Keratinocyte (primary cell): ENCODE data around the gene OR10V1. TPM values are rescaled to one million over a fixed set of nuclear protein-coding genes. Genes with fewer than 3 reads are reported as not detected.

ENCODE experiments used
- DNase-seq: peaks from one replicate; pipeline ENCODE4 v3.0.0-alpha.2; 2011; ENCODE audit warnings: low read depth, missing footprints, low spot score
- FAIRE-seq: peaks from 2 replicates; lab custom pipeline; 2011; peaks lifted over from hg19 to GRCh38; lab: Jason Lieb, UNC
- H2AFZ ChIP-seq: 2 replicates; pipeline ENCODE4 v1.6.0; 2012; ENCODE audit warnings: low read length, control low read depth, inconsistent platforms; ENCODE audit not compliant: control insufficient read depth
- H3K27ac ChIP-seq: 2 replicates; pipeline ENCODE4 v1.5.1; 2011; ENCODE audit warnings: low read length; ENCODE audit not compliant: control insufficient read depth, insufficient read depth
- H3K27me3 ChIP-seq: 3 replicates; pipeline ENCODE4 v1.6.0; 2011; ENCODE audit warnings: low read length; ENCODE audit not compliant: control insufficient read depth, insufficient read depth; ENCODE audit errors: extremely low read depth
- H3K36me3 ChIP-seq, 2 experiments: 2 replicates in 1 of 2; 3 replicates in 1 of 2; pipeline ENCODE4 v1.5.1; 2011; ENCODE audit warnings: low read length in 2 of 2, mild to moderate bottlenecking in 1 of 2; ENCODE audit not compliant: control insufficient read depth in 2 of 2, insufficient read depth in 2 of 2; ENCODE audit errors: extremely low read depth in 1 of 2
- H3K4me1 ChIP-seq: 3 replicates; pipeline ENCODE4 v1.5.1; 2011; ENCODE audit warnings: low read length; ENCODE audit not compliant: control insufficient read depth, insufficient read depth; ENCODE audit errors: extremely low read depth
- H3K4me2 ChIP-seq: 3 replicates; pipeline ENCODE4 v1.6.0; 2011; ENCODE audit warnings: low read depth, low read length; ENCODE audit not compliant: control insufficient read depth, insufficient read depth; ENCODE audit errors: extremely low read depth
- H3K4me3 ChIP-seq, 3 experiments: fragments of 200-600 bp in 1 of 3; sonication (generic) in 1 of 3; 2 replicates in 2 of 3; 3 replicates in 1 of 3; pipeline ENCODE4 v1.5.1; 2011 to 2016; ENCODE audit warnings: low read length in 3 of 3, mild to moderate bottlenecking in 3 of 3, control low read depth in 2 of 3, inconsistent platforms in 1 of 3, low read depth in 1 of 3, mixed read lengths in 1 of 3, mixed run types in 1 of 3, moderate library complexity in 1 of 3; ENCODE audit not compliant: control insufficient read depth in 2 of 3, insufficient read depth in 2 of 3; ENCODE audit errors: extremely low read depth in 1 of 3
- H3K79me2 ChIP-seq: 2 replicates; pipeline ENCODE4 v1.6.0; 2012; ENCODE audit warnings: low read length; ENCODE audit not compliant: control insufficient read depth, insufficient read depth
- H3K9ac ChIP-seq: 3 replicates; pipeline ENCODE4 v1.6.0; 2011; ENCODE audit warnings: low read length; ENCODE audit not compliant: control insufficient read depth, insufficient read depth; ENCODE audit errors: extremely low read depth
- H3K9me1 ChIP-seq: 3 replicates; pipeline ENCODE4 v1.6.0; 2011; ENCODE audit warnings: low read length; ENCODE audit not compliant: control insufficient read depth, insufficient read depth; ENCODE audit errors: extremely low read depth
- H3K9me3 ChIP-seq: 2 replicates; pipeline ENCODE4 v1.5.1; 2012; ENCODE audit warnings: low read depth, low read length; ENCODE audit not compliant: control insufficient read depth
- H4K20me1 ChIP-seq: 3 replicates; pipeline ENCODE4 v1.6.0; 2011; ENCODE audit warnings: low read length; ENCODE audit not compliant: control insufficient read depth, insufficient read depth; ENCODE audit errors: extremely low read depth
- EZH2 ChIP-seq: IDR thresholded peaks from one replicate; pipeline ENCODE4 v1.6.1; 2012; ENCODE audit warnings: inconsistent platforms, mild to moderate bottlenecking, low read length, moderate library complexity
- dilution Hi-C: fragments of 300-500 bp; cut with MboI; formaldehyde crosslinking; loops from one replicate; pipeline ENCODE4 v1.7.0; 2020; ENCODE audit warnings: low sequenced_read_pairs; ENCODE audit not compliant: extremely low pct_ligation_motif_present
- polyA plus RNA-seq, 5 experiments: library from polyadenylated mRNA; depleted of rRNA in 3 of 5; stranded (reverse) in 3 of 5; stranded (forward) in 1 of 5; unstranded in 1 of 5; fragments of >200 nt; gene quantifications; 1 replicate in 1 of 5; 2 replicates in 3 of 5; 3 replicates in 1 of 5; pipeline versions ENCODE4 v1.2.1 to v1.2.3, GENCODE V29; 2011 to 2012; ENCODE audit warnings: missing spikeins in 2 of 5, low read depth in 1 of 5, low replicate concordance in 1 of 5
- TF ChIP-seq, protein P1 (sequence below), 3 experiments: IDR thresholded peaks in 1 of 3; conservative IDR thresholded peaks in 1 of 3; optimal IDR thresholded peaks in 1 of 3; 2 replicates in 2 of 3; 3 replicates in 1 of 3; pipeline versions ENCODE3 to v1.5.1; 2011; ENCODE audit warnings: low read length in 3 of 3, mild to moderate bottlenecking in 3 of 3, moderate library complexity in 2 of 3, control low read depth in 1 of 3, inconsistent platforms in 1 of 3; ENCODE audit not compliant: insufficient read depth in 2 of 3; ENCODE audit errors: extremely low read depth in 1 of 3

Gene OR10V1
- polyA plus RNA-seq, 1 donor (not counting 4 experiments of a cell fraction or from before 2014, with no cell fraction given), result not detected

DNA sequence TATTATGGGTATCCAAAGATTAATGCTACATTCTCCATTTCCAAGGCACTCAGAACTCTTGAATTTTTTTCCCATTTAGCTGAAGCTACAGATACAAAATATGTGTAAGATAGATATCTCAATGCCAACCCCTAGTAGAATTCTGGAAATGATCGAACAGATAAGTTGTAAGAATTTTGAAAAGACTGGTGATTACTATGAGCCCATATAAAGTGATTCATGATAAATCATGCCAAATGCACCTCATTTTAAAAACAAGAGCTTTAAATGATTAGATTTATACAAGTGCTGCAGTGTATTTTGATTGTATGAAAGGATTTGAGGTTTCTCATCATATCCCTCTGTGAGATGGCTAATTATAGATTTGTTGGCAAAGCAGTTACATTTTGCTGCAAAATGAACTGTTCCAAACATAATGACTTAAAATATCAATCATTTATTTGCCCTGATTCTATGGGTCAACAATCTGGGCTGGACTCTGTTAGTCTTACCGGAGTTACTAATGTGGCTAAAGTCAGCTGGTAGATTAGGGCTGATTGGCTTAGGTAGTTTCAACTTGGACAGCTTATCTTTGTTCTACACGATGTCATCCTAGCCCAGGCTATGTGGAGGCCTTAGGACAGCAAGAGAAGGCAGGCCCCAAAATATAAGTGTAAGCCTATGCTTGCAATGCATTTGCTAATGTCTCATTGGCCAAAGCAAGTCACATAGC is 3.4 kb downstream of the OR10V1 start:
- H3K9me3 ChIP-seq, result no peaks in the 10 kb centered on the region
- H2AFZ ChIP-seq, result no peak overlapping the region
- DNase-seq, result no peak
- TF ChIP-seq, protein P1, sequence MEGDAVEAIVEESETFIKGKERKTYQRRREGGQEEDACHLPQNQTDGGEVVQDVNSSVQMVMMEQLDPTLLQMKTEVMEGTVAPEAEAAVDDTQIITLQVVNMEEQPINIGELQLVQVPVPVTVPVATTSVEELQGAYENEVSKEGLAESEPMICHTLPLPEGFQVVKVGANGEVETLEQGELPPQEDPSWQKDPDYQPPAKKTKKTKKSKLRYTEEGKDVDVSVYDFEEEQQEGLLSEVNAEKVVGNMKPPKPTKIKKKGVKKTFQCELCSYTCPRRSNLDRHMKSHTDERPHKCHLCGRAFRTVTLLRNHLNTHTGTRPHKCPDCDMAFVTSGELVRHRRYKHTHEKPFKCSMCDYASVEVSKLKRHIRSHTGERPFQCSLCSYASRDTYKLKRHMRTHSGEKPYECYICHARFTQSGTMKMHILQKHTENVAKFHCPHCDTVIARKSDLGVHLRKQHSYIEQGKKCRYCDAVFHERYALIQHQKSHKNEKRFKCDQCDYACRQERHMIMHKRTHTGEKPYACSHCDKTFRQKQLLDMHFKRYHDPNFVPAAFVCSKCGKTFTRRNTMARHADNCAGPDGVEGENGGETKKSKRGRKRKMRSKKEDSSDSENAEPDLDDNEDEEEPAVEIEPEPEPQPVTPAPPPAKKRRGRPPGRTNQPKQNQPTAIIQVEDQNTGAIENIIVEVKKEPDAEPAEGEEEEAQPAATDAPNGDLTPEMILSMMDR (optimal IDR thresholded peaks at IDR 0.05 in 1 of 3, IDR thresholded peaks at IDR 0.05 in 1 of 3, conservative IDR thresholded peaks at IDR 0.05 in 1 of 3; ENCODE audit: extremely low read depth in 1 of 3, insufficient read depth in 2 of 3, low read length in 3 of 3), result no peak
- TF ChIP-seq EZH2, result no peak
- H3K27ac ChIP-seq, result no peak overlapping the region
- no peaks in the 10 kb centered on the region for H4K20me1 ChIP-seq
- H3K4me2 ChIP-seq, result peak overlapping the region; percentile 23
- dilution Hi-C loops, result no loop called here
- H3K4me1 ChIP-seq, result peaks cover 39% of the 10 kb centered on the region
- no peaks in the 10 kb centered on the region for H3K9me1 ChIP-seq
- H3K36me3 ChIP-seq, result no peaks in the 10 kb centered on the region
- no peak for FAIRE-seq
- no peak overlapping the region for H3K9ac ChIP-seq
- H3K27me3 ChIP-seq, result no peaks in the 10 kb centered on the region
- H3K4me3 ChIP-seq, result peak overlapping the region in 2 of 3 experiments; percentile 21 to 28
- no peaks in the 10 kb centered on the region for H3K79me2 ChIP-seq

DNA sequence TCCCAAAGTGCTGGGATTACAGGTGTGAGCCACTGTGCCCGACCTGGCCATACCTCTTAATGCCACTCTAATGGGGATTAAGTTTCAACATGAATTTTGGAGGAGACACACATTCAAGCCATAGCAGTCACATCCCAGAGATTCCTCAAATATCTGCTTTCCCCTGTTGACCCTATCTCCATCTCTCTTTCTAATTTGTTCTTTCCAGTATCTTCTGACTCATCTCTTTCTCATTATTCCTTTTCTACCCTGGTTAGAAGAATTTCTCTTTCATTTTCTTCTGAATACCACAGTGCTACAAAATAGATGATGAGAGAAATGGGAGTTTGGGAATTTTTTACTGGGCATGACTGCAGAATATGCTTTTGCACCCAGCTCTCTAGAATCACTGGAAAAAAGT is 5.1 kb downstream of the OR10V1 start:
- H3K79me2 ChIP-seq, result no peaks in the 10 kb centered on the region
- FAIRE-seq (peak; percentile 13), DNase-seq (peak; percentile 35)
- TF ChIP-seq, protein P1 (optimal IDR thresholded peaks at IDR 0.05 in 1 of 3, IDR thresholded peaks at IDR 0.05 in 1 of 3, conservative IDR thresholded peaks at IDR 0.05 in 1 of 3; ENCODE audit: extremely low read depth in 1 of 3, insufficient read depth in 2 of 3, low read length in 3 of 3), result no peak
- TF ChIP-seq EZH2, result no peak
- no peaks in the 10 kb centered on the region for H4K20me1 ChIP-seq
- H3K4me2 ChIP-seq, result peak overlapping the region; percentile 47
- no peaks in the 10 kb centered on the region for H3K9me3 ChIP-seq
- H2AFZ ChIP-seq, result no peak overlapping the region
- H3K9me1 ChIP-seq, result no peaks in the 10 kb centered on the region
- peaks cover 41% of the 10 kb centered on the region for H3K4me1 ChIP-seq
- peak overlapping the region in 2 of 3 experiments; percentile 28 to 48 for H3K4me3 ChIP-seq
- H3K9ac ChIP-seq, result no peak overlapping the region
- no peaks in the 10 kb centered on the region for H3K27me3 ChIP-seq
- no peaks in the 10 kb centered on the region for H3K36me3 ChIP-seq
- dilution Hi-C loops, result no loop called here
- peak overlapping the region; percentile 28 for H3K27ac ChIP-seq
